IMR-90 (cell line): ENCODE data around the gene HSPB7. TPM values are rescaled to one million over a fixed set of nuclear protein-coding genes. Genes with fewer than 3 reads are reported as not detected.

Experiments
- ATAC-seq: fragments of 200-7000 bp; cut with Tn5 transposase; 2 replicates; pipeline ENCODE4 v1.9.1; 2020; ENCODE audit warnings: low read depth, mild to moderate bottlenecking, moderate library complexity
- BruUV-seq: library from RNA; stranded (reverse); fragments of 400-500 nt; replicated peaks from 2 replicates; lab custom pipeline; 2021; lab: Mats Ljungman, UMichigan
- CTCF ChIA-PET: fragments of 300-600 bp; formaldehyde crosslinking; extraction: SDS; loops from one replicate; lab custom pipeline; 2021; ENCODE audit warnings: antibody characterized with exemption; lab: Yijun Ruan, JAX
- POLR2A ChIA-PET: fragments of 300-600 bp; sonication (Branson Sonifier 250); formaldehyde crosslinking; loops from one replicate; lab custom pipeline; 2022; ENCODE audit warnings: antibody characterized with exemption; ENCODE audit not compliant: unreplicated experiment; lab: Charles Lee
- DNase-seq: peaks from one replicate; pipeline ENCODE4 v3.0.0; 2013
- H2AFZ ChIP-seq: replicated peaks from 2 replicates; pipeline ENCODE3; 2013; ENCODE audit warnings: low read length, mild to moderate bottlenecking; ENCODE audit not compliant: poor library complexity
- H2AK5ac ChIP-seq: 2 replicates; pipeline ENCODE4 v1.6.1; 2013; ENCODE audit warnings: low read depth, low read length, inconsistent platforms
- H2AK9ac ChIP-seq: replicated peaks from 2 replicates; pipeline ENCODE3; 2013; ENCODE audit warnings: mild to moderate bottlenecking, low read depth, low read length, moderate library complexity; ENCODE audit not compliant: poor library complexity
- H2BK120ac ChIP-seq: 2 replicates; pipeline ENCODE4 v1.6.1; 2013; ENCODE audit warnings: low read depth, low read length, inconsistent platforms
- H2BK15ac ChIP-seq: 3 replicates; pipeline ENCODE4 v1.6.1; 2013; ENCODE audit warnings: low read depth, low read length, inconsistent platforms
- H2BK20ac ChIP-seq: 2 replicates; pipeline ENCODE4 v1.6.1; 2013; ENCODE audit warnings: low read depth, mild to moderate bottlenecking, inconsistent platforms, low read length, moderate library complexity
- H2BK5ac ChIP-seq: 2 replicates; pipeline ENCODE4 v1.6.1; 2013; ENCODE audit warnings: mild to moderate bottlenecking, low read depth, low read length, inconsistent platforms; ENCODE audit not compliant: poor library complexity, severe bottlenecking
- H3K14ac ChIP-seq: replicated peaks from 2 replicates; pipeline ENCODE4 v1.6.1; 2013; ENCODE audit warnings: low read depth, low read length, inconsistent platforms
- H3K18ac ChIP-seq: 2 replicates; pipeline ENCODE4 v1.6.1; 2013; ENCODE audit warnings: low read depth, low read length, control low read depth
- H3K23ac ChIP-seq: 2 replicates; pipeline ENCODE4 v1.6.1; 2013; ENCODE audit warnings: low read depth, low read length, inconsistent platforms
- H3K27ac ChIP-seq: 2 replicates; pipeline ENCODE4 v1.5.1; 2013; ENCODE audit warnings: mild to moderate bottlenecking, control low read depth, low read length; ENCODE audit not compliant: insufficient read depth
- H3K27me3 ChIP-seq: 2 replicates; pipeline ENCODE4 v1.6.1; 2013; ENCODE audit warnings: low read length; ENCODE audit not compliant: control insufficient read depth, insufficient read depth
- H3K36me3 ChIP-seq: 2 replicates; pipeline ENCODE4 v1.6.1; 2013; ENCODE audit warnings: low read length, mixed read lengths; ENCODE audit not compliant: control insufficient read depth, insufficient read depth
- H3K4ac ChIP-seq: 2 replicates; pipeline ENCODE4 v1.6.1; 2013; ENCODE audit warnings: low read depth, low read length, inconsistent platforms
- H3K4me1 ChIP-seq: 2 replicates; pipeline ENCODE4 v1.6.1; 2013; ENCODE audit warnings: low read length, mixed read lengths; ENCODE audit not compliant: control insufficient read depth, insufficient read depth
- H3K4me2 ChIP-seq: 2 replicates; pipeline ENCODE4 v1.6.1; 2013; ENCODE audit warnings: low read depth, mild to moderate bottlenecking, control low read depth, low read length, moderate library complexity
- H3K4me3 ChIP-seq: 2 replicates; pipeline ENCODE4 v1.5.1; 2013; ENCODE audit warnings: low read depth, mild to moderate bottlenecking, control low read depth, low read length, moderate library complexity; ENCODE audit not compliant: insufficient read depth
- H3K56ac ChIP-seq: 2 replicates; pipeline ENCODE4 v1.6.1; 2013; ENCODE audit warnings: low read length, inconsistent platforms; ENCODE audit not compliant: insufficient read depth; ENCODE audit errors: extremely low read depth
- H3K79me1 ChIP-seq, 2 experiments: 2 replicates each; pipeline ENCODE4 v1.6.1; 2013; ENCODE audit warnings: low read length in 2 of 2, inconsistent platforms in 1 of 2, low read depth in 1 of 2
- H3K9ac ChIP-seq: 2 replicates; pipeline ENCODE4 v1.6.1; 2013; ENCODE audit warnings: low read depth, low read length, control low read depth
- H3K9me1 ChIP-seq: 2 replicates; pipeline ENCODE4 v1.6.1; 2013; ENCODE audit warnings: low read length, inconsistent platforms; ENCODE audit not compliant: insufficient read depth
- H3K9me3 ChIP-seq: 2 replicates; pipeline ENCODE4 v1.6.1; 2013; ENCODE audit warnings: low read length; ENCODE audit not compliant: control insufficient read depth, insufficient read depth
- H4K20me1 ChIP-seq: 2 replicates; pipeline ENCODE4 v1.6.1; 2013; ENCODE audit warnings: low read length, inconsistent platforms; ENCODE audit not compliant: insufficient read depth
- H4K5ac ChIP-seq: 2 replicates; pipeline ENCODE4 v1.6.1; 2013; ENCODE audit warnings: mild to moderate bottlenecking, low read depth, low read length, control low read depth
- H4K8ac ChIP-seq, 2 experiments: 2 replicates each; pipeline ENCODE4 v1.6.1; 2013; ENCODE audit warnings: low read depth in 2 of 2, low read length in 2 of 2, control low read depth in 1 of 2, inconsistent platforms in 1 of 2
- H4K91ac ChIP-seq: 2 replicates; pipeline ENCODE4 v1.6.1; 2013; ENCODE audit warnings: low read depth, low read length, inconsistent platforms; ENCODE audit not compliant: insufficient read depth
- BHLHE40 ChIP-seq: fragments of 150-350 bp; IDR thresholded peaks from 2 replicates; pipeline ENCODE4 v1.6.1; 2016; ENCODE audit warnings: mild to moderate bottlenecking, low read depth, low read length
- CEBPB ChIP-seq: IDR thresholded peaks from 2 replicates; pipeline ENCODE4 v1.6.1; 2012; ENCODE audit warnings: low read depth, low read length, improper control_type of control experiment
- CHD1 ChIP-seq: IDR thresholded peaks from 2 replicates; pipeline ENCODE4 v1.6.1; 2012; ENCODE audit warnings: low read depth, low read length, improper control_type of control experiment
- CTCF ChIP-seq: conservative IDR thresholded peaks from 2 replicates; pipeline ENCODE4 v1.5.1; 2012; ENCODE audit warnings: mild to moderate bottlenecking, low read depth, low read length, improper control_type of control experiment
- ELK1 ChIP-seq: fragments of 150-350 bp; IDR thresholded peaks from 2 replicates; pipeline ENCODE4 v1.6.1; 2016; ENCODE audit warnings: low read depth, mild to moderate bottlenecking, low read length, moderate library complexity, borderline replicate concordance
- FOS ChIP-seq: fragments of 150-350 bp; IDR thresholded peaks from 2 replicates; pipeline ENCODE4 v1.6.1; 2016; ENCODE audit warnings: low read depth, low read length
- MAFK ChIP-seq: IDR thresholded peaks from 2 replicates; pipeline ENCODE4 v1.6.1; 2012; ENCODE audit warnings: low read depth, low read length, improper control_type of control experiment
- MAZ ChIP-seq: IDR thresholded peaks from 2 replicates; pipeline ENCODE4 v1.6.1; 2012; ENCODE audit warnings: low read depth, mild to moderate bottlenecking, low read length, improper control_type of control experiment, moderate library complexity, borderline replicate concordance
- MXI1 ChIP-seq: IDR thresholded peaks from 2 replicates; pipeline ENCODE4 v1.6.1; 2012; ENCODE audit warnings: low read depth, mild to moderate bottlenecking, low read length, moderate library complexity, borderline replicate concordance
- NFE2L2 ChIP-seq: fragments of 150-350 bp; IDR thresholded peaks from 2 replicates; pipeline ENCODE4 v1.6.1; 2016; ENCODE audit warnings: low read depth, mild to moderate bottlenecking, low read length
- POLR2A ChIP-seq: IDR thresholded peaks from 2 replicates; pipeline ENCODE4 v1.6.1; 2012; ENCODE audit warnings: mild to moderate bottlenecking, low read depth, low read length
- RAD21 ChIP-seq: IDR thresholded peaks from 2 replicates; pipeline ENCODE4 v1.6.1; 2012; ENCODE audit warnings: low read length, improper control_type of control experiment
- RCOR1 ChIP-seq: IDR thresholded peaks from 2 replicates; pipeline ENCODE4 v1.6.1; 2012; ENCODE audit warnings: mild to moderate bottlenecking, low read length, improper control_type of control experiment; ENCODE audit not compliant: insufficient replicate concordance
- RFX5 ChIP-seq: IDR thresholded peaks from 2 replicates; pipeline ENCODE4 v1.8.0; 2012; ENCODE audit warnings: low read depth, mild to moderate bottlenecking, low read length, moderate library complexity
- SMC3 ChIP-seq: fragments of 150-350 bp; IDR thresholded peaks from 2 replicates; pipeline ENCODE4 v1.6.1; 2016; ENCODE audit warnings: low read depth, mild to moderate bottlenecking, antibody characterized with exemption, low read length, moderate library complexity
- WGBS, 2 experiments: methylation state at CpG; one replicate each; pipeline versions ENCODE4 v1.1.5 to v1.1.7; 2013; ENCODE audit warnings: missing lambda C conversion rate in 2 of 2; ENCODE audit not compliant: insufficient read length in 1 of 2; ENCODE audit errors: extremely low coverage in 2 of 2; 5-methylcytosine and 5-hydroxymethylcytosine counted together
- dilution Hi-C: fragments of 300-500 bp; cut with HindIII; formaldehyde crosslinking; loops from one replicate; pipeline ENCODE4 v1.14.3; 2018; ENCODE audit warnings: low sequenced_read_pairs; ENCODE audit not compliant: unreplicated experiment
- in situ Hi-C: fragments of 300-500 bp; cut with MboI; formaldehyde crosslinking; loops from 3 replicates; pipeline ENCODE4 v1.14.3; 2019; ENCODE audit warnings: low sequenced_read_pairs, inconsistent platforms, mixed read lengths
- intact Hi-C: fragments of 100-400 bp; cut with micrococcal nuclease; formaldehyde crosslinking; loops from 2 replicates; pipeline ENCODE4 v1.10.0; 2022
- polyA plus RNA-seq, 3 experiments: library from polyadenylated mRNA; depleted of rRNA; stranded (reverse); fragments of >200 nt; gene quantifications; 2 replicates each; pipeline ENCODE4 v1.2.3, GENCODE V29; 2012; ENCODE audit warnings: low replicate concordance in 1 of 3
- total RNA-seq: library from RNA; depleted of rRNA; stranded (reverse); fragments of >200 nt; gene quantifications from 2 replicates; pipeline ENCODE4 v1.2.3, GENCODE V29; 2012
- TF ChIP-seq, protein P1 (sequence below): fragments of 150-350 bp; IDR thresholded peaks from 2 replicates; pipeline ENCODE4 v1.6.1; 2017; ENCODE audit warnings: mild to moderate bottlenecking, antibody characterized with exemption, low read length, low read depth

HSPB7 gene
- total and polyA plus RNA-seq, 2 of the 4 experiments (the other 2 are of a cell fraction): 0.54 to 3.0 TPM

DNA sequence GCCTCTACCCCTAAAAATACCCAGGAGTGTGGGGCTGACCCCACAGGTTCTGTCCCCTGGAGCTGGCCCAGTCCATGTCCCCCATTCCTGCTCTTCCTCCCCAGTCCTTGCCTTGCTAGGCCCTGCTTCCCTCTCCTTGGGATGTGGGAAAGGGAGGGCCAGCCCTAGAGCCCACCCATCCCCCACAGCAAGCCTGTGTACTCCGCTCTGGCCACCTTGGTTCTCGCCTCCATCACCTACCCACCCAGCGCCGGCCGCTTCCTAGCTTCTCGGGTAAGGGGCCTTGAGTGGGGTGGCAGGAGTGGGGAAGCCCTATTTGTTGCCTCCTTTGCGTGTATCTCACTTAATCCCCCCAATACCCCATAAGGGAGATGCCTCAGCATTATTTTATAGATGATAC lies 32.5 kb upstream of the HSPB7 start:
- Histone ChIP-seq H3K4ac (no peak overlapping the region), H2BK15ac (no peak overlapping the region), H3K4me1 (no peaks in the 10 kb centered on the region), H3K14ac (no peak overlapping the region), H3K23ac (no peak overlapping the region), H2BK120ac (no peak overlapping the region), H3K9me1 (no peaks in the 10 kb centered on the region), H3K27ac (no peak overlapping the region), H4K91ac (no peak overlapping the region), H2AK5ac (no peak overlapping the region), H2AFZ (no peak overlapping the region), H3K79me1 (no peaks in the 10 kb centered on the region), H4K5ac (no peak overlapping the region), H3K9me3 (no peaks in the 10 kb centered on the region), H3K36me3 (no peaks in the 10 kb centered on the region), H3K56ac (no peak overlapping the region), H3K4me2 (no peak overlapping the region), H3K18ac (no peak overlapping the region), H4K8ac (no peak overlapping the region), H2BK20ac (no peak overlapping the region), H3K9ac (no peak overlapping the region), H2AK9ac (no peak overlapping the region), H3K4me3 (no peak overlapping the region), H2BK5ac (no peak overlapping the region), H4K20me1 (no peaks in the 10 kb centered on the region), H3K27me3 (peaks cover 23% of the 10 kb centered on the region; the same call in 1 of the 2 replicates)
- POLR2A ChIA-PET: no interaction called here
- intact Hi-C loops (no loop called here), in situ Hi-C loops (no loop called here), dilution Hi-C loops (no loop called here)
- no peak for DNase-seq
- no TSS peak for BruUV-seq
- ATAC-seq: no peak
- no CpG with 5 or more reads among the region's 7 CpGs for WGBS, 2 experiments
- CTCF ChIA-PET: no interaction called here
- TF ChIP-seq MXI1 (no peak), FOS (no peak), CEBPB (no peak), RAD21 (no peak), ELK1 (no peak), RCOR1 (no peak), RFX5 (no peak), NFE2L2 (no peak), CTCF (no peak), MAZ (no peak), MAFK (no peak), BHLHE40 (no peak), CHD1 (no peak), POLR2A (no peak), SMC3 (no peak)
- TF ChIP-seq, protein P1, sequence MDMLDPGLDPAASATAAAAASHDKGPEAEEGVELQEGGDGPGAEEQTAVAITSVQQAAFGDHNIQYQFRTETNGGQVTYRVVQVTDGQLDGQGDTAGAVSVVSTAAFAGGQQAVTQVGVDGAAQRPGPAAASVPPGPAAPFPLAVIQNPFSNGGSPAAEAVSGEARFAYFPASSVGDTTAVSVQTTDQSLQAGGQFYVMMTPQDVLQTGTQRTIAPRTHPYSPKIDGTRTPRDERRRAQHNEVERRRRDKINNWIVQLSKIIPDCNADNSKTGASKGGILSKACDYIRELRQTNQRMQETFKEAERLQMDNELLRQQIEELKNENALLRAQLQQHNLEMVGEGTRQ: no peak
